AG04450 (cell line): ENCODE measurements around the gene SORCS2. TPM values are rescaled to one million over a fixed set of nuclear protein-coding genes. Genes with fewer than 3 reads are reported as not detected.

ENCODE experiments used
- CTCF ChIA-PET: fragments of 300-600, 350-600 bp; formaldehyde crosslinking; extraction: SDS; loops from one replicate; lab custom pipeline; 2022; ENCODE audit warnings: antibody characterized with exemption, inconsistent platforms; lab: Charles Lee
- POLR2A ChIA-PET: fragments of 350-600 bp; formaldehyde crosslinking; extraction: SDS; loops from one replicate; lab custom pipeline; 2021; ENCODE audit warnings: antibody characterized with exemption, inconsistent platforms; lab: Yijun Ruan, JAX
- DNase-seq: peaks from one replicate; pipeline ENCODE4 v3.0.0-alpha.2; 2011; ENCODE audit warnings: low read depth, low spot score
- H3K27ac ChIP-seq: one replicate; pipeline ENCODE4 v1.5.1; 2012; ENCODE audit warnings: low read depth, low read length, control low read depth
- H3K27me3 ChIP-seq: one replicate; pipeline ENCODE4 v1.6.0; 2012; ENCODE audit warnings: low read length; ENCODE audit not compliant: control insufficient read depth, insufficient read depth
- H3K4me3 ChIP-seq: 2 replicates; pipeline ENCODE4 v1.5.1; 2011; ENCODE audit warnings: mild to moderate bottlenecking, low read depth, low read length, control low read depth
- H3K9me3 ChIP-seq: 2 replicates; pipeline ENCODE4 v1.5.1; 2012; ENCODE audit warnings: low read length; ENCODE audit not compliant: control insufficient read depth, insufficient read depth
- CTCF ChIP-seq: IDR thresholded peaks from 2 replicates; pipeline ENCODE4 v1.5.1; 2011; ENCODE audit warnings: low read depth, low read length, control low read depth, inconsistent platforms
- polyA plus RNA-seq: library from polyadenylated mRNA; depleted of rRNA; stranded (reverse); fragments of >200 nt; gene quantifications from 2 replicates; pipeline ENCODE4 v1.2.3, GENCODE V29; 2011

Gene SORCS2
- polyA plus RNA-seq, 1 experiment, result 0.29 TPM

- POLR2A ChIA-PET, result no interaction called here
- peaks cover 3% of the 10 kb centered on the region; the same call in 1 of the 2 replicates for H3K9me3 ChIP-seq
- no peak overlapping the region for H3K4me3 ChIP-seq
- DNase-seq, result no peak
- CTCF ChIA-PET, result no interaction called here
- H3K27ac ChIP-seq, result no peak overlapping the region
- TF ChIP-seq CTCF, result no peak
- peaks cover 7% of the 10 kb centered on the region for H3K27me3 ChIP-seq
These were observed 133.2 kb downstream of the SORCS2 start for GRCh38 chr4:7325541-7325940.

- no peak overlapping the region for H3K27ac ChIP-seq
- no peak for DNase-seq
- H3K27me3 ChIP-seq, result peaks cover 7% of the 10 kb centered on the region
- H3K9me3 ChIP-seq, result peaks cover 3% of the 10 kb centered on the region; the same call in 1 of the 2 replicates
- no peak for TF ChIP-seq CTCF
- no peak overlapping the region for H3K4me3 ChIP-seq
- ChIA-PET POLR2A (no interaction called here), CTCF (no interaction called here)
These were observed 134.0 kb downstream of the SORCS2 start for GRCh38 chr4:7326306-7326692.

GRCh38 chr4:7326693-7327340 is 134.5 kb downstream of the SORCS2 start:
- no peak for TF ChIP-seq CTCF
- no peak overlapping the region for H3K4me3 ChIP-seq
- peaks cover 3% of the 10 kb centered on the region; the same call in 1 of the 2 replicates for H3K9me3 ChIP-seq
- ChIA-PET POLR2A (no interaction called here), CTCF (interaction anchor here (0.6 kb wide), 1 partner anchor 565 kb away, joined by 4 read pairs; no protein-coding TSS in a partner anchor)
- no peak for DNase-seq
- no peak overlapping the region for H3K27ac ChIP-seq
- H3K27me3 ChIP-seq, result peaks cover 4% of the 10 kb centered on the region

- TF ChIP-seq CTCF, result no peak
- Histone ChIP-seq H3K27me3 (peaks cover 4% of the 10 kb centered on the region), H3K9me3 (peaks cover 3% of the 10 kb centered on the region; the same call in 1 of the 2 replicates), H3K4me3 (no peak overlapping the region), H3K27ac (no peak overlapping the region)
- DNase-seq, result no peak
- POLR2A ChIA-PET, result no interaction called here
- CTCF ChIA-PET, result interaction anchor here (0.6 kb wide), 1 partner anchor 566 kb away, joined by 4 read pairs; no protein-coding TSS in a partner anchor
These were observed 135.1 kb downstream of the SORCS2 start for GRCh38 chr4:7327341-7327885.
